ENCODE measurements around the gene ELL2.

ELL2 gene

DNA sequence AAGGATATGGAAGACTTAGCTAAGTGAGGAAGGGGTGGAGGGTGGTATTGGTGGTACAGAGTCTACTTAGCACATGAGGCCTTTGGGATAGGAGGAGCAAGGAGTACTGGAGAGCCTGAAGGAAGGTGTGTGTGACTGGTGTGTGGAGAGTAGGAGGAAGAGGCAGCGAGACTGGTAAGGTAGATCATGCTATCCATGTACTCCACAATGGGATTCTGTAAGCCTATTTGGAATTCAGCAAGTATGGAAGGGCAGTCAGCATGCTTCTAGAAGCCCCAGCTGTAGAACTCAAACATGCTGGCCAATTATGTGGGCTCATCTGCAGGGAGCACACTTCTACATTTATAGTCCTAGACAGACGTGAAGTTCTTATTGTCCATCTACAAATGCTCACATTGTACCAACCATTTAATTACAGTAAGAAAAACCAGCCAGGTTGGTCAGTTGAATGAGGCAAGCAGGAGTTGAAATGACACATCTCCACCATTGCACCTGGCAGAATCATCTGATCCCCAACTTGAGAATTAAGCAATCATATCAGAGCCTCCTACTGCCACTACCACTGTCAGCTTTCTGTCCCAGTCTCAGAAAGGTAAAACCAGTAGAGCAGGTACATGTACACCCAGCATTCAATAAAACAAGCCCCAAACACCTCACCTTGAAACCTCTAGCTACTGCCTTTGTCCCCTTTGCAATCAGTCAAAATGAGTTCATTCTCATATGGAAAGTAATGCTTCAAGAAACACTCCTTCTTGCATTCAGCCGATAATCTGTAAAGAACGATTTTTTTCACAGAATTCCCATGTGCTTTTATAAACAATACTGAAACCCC is 78.2 kb downstream of the ELL2 start:
- TF ChIP-seq, protein P1, sequence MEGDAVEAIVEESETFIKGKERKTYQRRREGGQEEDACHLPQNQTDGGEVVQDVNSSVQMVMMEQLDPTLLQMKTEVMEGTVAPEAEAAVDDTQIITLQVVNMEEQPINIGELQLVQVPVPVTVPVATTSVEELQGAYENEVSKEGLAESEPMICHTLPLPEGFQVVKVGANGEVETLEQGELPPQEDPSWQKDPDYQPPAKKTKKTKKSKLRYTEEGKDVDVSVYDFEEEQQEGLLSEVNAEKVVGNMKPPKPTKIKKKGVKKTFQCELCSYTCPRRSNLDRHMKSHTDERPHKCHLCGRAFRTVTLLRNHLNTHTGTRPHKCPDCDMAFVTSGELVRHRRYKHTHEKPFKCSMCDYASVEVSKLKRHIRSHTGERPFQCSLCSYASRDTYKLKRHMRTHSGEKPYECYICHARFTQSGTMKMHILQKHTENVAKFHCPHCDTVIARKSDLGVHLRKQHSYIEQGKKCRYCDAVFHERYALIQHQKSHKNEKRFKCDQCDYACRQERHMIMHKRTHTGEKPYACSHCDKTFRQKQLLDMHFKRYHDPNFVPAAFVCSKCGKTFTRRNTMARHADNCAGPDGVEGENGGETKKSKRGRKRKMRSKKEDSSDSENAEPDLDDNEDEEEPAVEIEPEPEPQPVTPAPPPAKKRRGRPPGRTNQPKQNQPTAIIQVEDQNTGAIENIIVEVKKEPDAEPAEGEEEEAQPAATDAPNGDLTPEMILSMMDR (conservative IDR thresholded peaks at IDR 0.05; ENCODE audit: control insufficient read depth, insufficient read depth, low read depth, low read length), result no peak
- no peak overlapping the region for H3K4me3 ChIP-seq (ENCODE audit: control insufficient read depth, low read depth, low read length)
- DNase-seq (ENCODE audit: low read depth), result no peak

DNA sequence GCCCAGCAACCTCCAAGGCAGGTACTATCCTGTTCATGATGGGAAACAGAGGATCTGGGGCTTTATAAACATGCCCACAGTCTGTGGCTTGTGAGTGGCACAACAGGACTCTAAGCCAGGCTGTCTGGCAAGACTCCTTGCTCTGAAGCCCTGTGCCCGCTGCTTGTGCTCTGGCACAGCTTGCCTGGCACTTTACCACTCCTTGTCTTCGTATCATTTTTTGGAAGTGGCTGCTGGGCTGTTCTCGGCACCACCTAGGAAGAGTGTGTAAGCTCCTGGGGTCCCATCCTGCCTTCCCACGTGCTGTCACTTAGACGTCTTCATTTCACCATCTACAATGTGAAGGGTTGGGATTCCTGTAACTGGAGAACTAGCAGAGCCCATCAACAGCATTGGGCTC is 79.8 kb downstream of the ELL2 start:
- no peak overlapping the region for H3K4me3 ChIP-seq (ENCODE audit: control insufficient read depth, low read depth, low read length)
- TF ChIP-seq, protein P1 (conservative IDR thresholded peaks at IDR 0.05; ENCODE audit: control insufficient read depth, insufficient read depth, low read depth, low read length), result no peak
- DNase-seq (ENCODE audit: low read depth), result no peak

DNA sequence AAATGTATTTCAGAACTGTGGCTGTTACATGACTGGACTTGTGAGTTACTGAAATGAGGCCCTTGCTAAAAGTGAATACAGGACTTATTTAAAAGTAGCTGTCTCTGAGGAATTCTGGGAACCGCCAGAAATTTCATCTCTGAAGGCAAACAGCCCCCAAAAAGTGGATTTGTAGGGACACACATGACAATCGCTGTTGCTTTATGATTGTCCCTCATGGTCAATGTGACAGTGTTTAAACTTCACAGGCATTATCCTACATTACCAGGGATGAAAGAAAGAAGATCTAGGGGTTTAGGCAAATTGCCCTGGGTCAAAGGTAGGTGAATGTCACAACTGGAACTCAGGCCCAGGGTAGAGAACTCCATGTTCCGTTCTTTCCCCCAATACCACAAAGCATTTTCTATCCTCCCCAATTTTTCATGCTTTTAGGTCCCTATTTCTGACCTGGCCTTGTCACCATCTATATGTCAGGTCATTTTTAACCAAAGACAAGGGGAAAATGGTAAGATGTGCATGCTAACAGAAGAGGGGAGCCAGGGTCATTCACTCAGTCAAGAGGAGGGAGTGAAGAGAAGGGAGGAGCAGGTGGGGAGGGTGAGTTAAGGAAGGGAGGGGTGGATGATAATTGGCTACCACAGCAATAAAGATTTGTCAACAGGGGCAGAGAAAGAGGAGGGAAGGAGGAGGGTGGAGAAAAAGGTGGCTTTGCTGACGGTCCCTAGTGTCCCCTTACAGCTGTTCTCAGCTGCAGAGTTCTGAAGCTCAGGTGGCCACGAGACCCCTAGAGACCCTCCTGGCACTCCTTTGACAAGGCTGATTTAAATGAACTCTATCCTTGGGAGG is 81.3 kb downstream of the ELL2 start:
- no peak overlapping the region for H3K4me3 ChIP-seq (ENCODE audit: control insufficient read depth, low read depth, low read length)
- TF ChIP-seq, protein P1 (conservative IDR thresholded peaks at IDR 0.05; ENCODE audit: control insufficient read depth, insufficient read depth, low read depth, low read length), result no peak
- no peak for DNase-seq (ENCODE audit: low read depth)

DNA sequence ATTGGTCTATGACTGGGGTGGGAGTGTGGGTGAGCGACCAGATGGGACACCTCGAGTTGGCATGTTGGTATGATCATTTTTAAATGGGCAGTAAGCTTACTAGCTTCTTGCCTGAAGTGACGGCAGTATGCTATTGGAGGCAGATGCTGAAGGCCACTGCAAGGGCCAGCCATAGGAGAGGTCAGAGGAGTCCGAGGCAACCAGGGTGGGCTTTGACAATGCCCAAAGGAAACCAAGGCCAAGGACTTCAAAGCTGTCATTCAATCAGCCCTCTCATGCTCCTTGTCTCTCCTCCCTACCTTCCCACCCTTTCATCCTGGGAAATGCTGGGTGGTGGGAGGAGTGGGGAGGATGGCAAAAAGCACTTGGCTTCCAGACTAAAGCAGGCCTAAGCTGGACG is 82.0 kb downstream of the ELL2 start:
- TF ChIP-seq, protein P1 (conservative IDR thresholded peaks at IDR 0.05; ENCODE audit: control insufficient read depth, insufficient read depth, low read depth, low read length), result no peak
- no peak overlapping the region for H3K4me3 ChIP-seq (ENCODE audit: control insufficient read depth, low read depth, low read length)
- no peak for DNase-seq (ENCODE audit: low read depth)

DNA sequence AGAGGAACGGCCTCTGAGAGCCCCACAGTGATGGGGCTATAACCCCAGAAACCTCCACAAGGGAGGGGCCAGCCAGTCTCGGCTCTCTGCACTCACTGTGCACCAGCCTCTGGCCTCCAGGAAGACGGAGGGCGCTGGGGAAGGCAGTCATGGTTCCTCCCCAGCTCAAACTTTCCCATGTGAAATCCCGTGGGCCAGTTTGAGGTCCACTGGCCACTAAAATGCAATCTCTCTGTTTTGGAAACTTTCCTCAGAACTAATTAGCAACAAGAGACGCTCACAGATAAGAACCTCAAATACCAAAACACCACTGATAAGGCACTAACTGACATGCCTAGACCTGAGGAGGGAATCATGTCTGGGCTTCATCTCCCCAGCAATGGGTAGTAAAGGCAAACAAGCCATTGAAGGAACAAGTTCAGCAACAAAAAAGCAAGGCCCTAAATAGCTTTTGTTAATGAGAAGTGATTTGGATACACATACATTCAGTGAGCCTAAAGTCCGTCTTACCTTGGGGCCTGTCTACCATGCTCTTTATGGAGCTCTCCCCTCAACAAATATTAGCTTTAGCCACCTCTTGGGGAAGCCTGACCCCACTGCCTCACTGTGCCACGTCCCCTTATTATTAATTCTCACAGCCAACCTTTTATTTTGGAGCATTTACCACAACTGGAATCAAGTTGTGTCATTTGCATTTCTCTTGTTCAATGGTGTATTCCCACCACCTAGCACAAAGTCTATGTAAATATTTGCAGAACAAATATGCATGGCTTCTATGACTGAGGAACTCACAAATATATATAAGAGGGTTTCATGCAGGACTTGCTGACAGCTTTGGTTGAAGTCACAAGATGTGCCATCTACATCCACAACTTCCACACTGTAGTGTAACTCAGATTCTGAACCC is 83.0 kb downstream of the ELL2 start:
- TF ChIP-seq, protein P1 (conservative IDR thresholded peaks at IDR 0.05; ENCODE audit: control insufficient read depth, insufficient read depth, low read depth, low read length), result no peak
- DNase-seq (ENCODE audit: low read depth), result no peak
- H3K4me3 ChIP-seq (ENCODE audit: control insufficient read depth, low read depth, low read length), result no peak overlapping the region

DNA sequence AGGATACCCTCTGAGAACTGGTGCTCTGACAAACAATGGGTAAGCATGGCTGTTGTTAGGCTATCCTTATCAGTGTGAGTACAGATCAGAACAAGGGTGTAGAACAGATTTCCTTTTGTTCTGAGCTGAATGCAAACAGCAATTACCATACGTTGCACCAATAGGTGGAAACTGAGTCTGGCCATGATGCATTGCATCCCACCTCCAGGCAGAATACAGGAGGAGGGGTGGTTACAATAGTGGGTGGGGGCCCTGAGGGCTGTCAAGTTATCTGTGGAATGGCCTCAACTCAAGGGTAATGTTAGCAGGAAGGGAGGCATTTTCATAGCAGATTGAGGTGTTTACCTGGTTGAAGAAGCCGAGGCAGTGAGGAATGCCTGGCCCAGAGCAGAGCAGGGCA is 84.9 kb downstream of the ELL2 start:
- TF ChIP-seq, protein P1 (conservative IDR thresholded peaks at IDR 0.05; ENCODE audit: control insufficient read depth, insufficient read depth, low read depth, low read length), result no peak
- no peak overlapping the region for H3K4me3 ChIP-seq (ENCODE audit: control insufficient read depth, low read depth, low read length)
- no peak for DNase-seq (ENCODE audit: low read depth)

Measured in fibroblast of mammary gland (primary cell).